ENCODE results near the gene MST1. TPM values are rescaled to one million over a fixed set of nuclear protein-coding genes. Genes with fewer than 3 reads are reported as not detected.

Gene MST1
- total and polyA plus RNA-seq, 2 of the 4 experiments (the other 2 are of a cell fraction), result 1.3 to 13.0 TPM

DNA sequence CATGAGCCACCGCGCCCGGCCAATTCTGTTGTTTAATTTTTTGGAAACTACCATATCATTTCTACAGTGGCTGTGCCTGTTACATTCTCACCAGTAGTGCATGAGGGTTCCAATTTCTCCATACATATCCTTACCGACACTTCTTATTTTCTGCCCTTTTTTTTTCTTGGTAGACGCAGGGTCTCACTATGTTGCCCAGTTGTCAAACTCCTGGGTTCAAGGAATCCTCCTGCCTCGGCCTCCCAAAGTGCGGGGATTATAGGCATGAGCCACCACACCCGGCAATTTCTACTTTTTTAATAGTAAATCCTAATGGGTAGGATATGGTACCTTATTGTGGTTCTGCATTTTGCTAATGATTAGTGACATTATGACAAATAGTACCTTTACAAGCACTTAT lies 20.6 kb upstream of the MST1 start:
- Histone ChIP-seq H3K23ac (ENCODE audit: low read depth, low read length) (no peak overlapping the region), H2BK120ac (ENCODE audit: low read depth, low read length) (no peak overlapping the region), H3K9me1 (ENCODE audit: insufficient read depth, low read length) (no peaks in the 10 kb centered on the region; the same call in 1 of the 2 replicates), H2BK5ac (ENCODE audit: low read depth, low read length, poor library complexity, severe bottlenecking) (no peak overlapping the region), H2AFZ (replicated peaks; ENCODE audit: low read length, poor library complexity) (no peak overlapping the region), H3K27me3 (ENCODE audit: control insufficient read depth, insufficient read depth, low read length) (no peaks in the 10 kb centered on the region), H4K8ac (ENCODE audit: low read depth in 2 of 2, low read length in 2 of 2) (no peak overlapping the region), H4K91ac (ENCODE audit: insufficient read depth, low read depth, low read length) (no peak overlapping the region), H3K27ac (ENCODE audit: insufficient read depth, low read length) (no peak overlapping the region), H3K79me1 (ENCODE audit: low read depth in 1 of 2, low read length in 2 of 2) (no peaks in the 10 kb centered on the region), H3K4me3 (ENCODE audit: insufficient read depth, low read depth, low read length) (no peak overlapping the region), H3K14ac (replicated peaks; ENCODE audit: low read depth, low read length) (no peak overlapping the region), H3K4me1 (ENCODE audit: control insufficient read depth, insufficient read depth, low read length) (no peaks in the 10 kb centered on the region), H2AK5ac (ENCODE audit: low read depth, low read length) (no peak overlapping the region), H2BK20ac (ENCODE audit: low read depth, low read length) (no peak overlapping the region), H3K36me3 (ENCODE audit: control insufficient read depth, insufficient read depth, low read length) (peaks cover 15% of the 10 kb centered on the region; the same call in 1 of the 2 replicates), H3K56ac (ENCODE audit: extremely low read depth, insufficient read depth, low read length) (no peak overlapping the region), H4K5ac (ENCODE audit: low read depth, low read length) (no peak overlapping the region), H2BK15ac (ENCODE audit: low read depth, low read length) (no peak overlapping the region), H3K4ac (ENCODE audit: low read depth, low read length) (no peak overlapping the region), H2AK9ac (replicated peaks; ENCODE audit: low read depth, low read length, poor library complexity) (no peak overlapping the region), H4K20me1 (ENCODE audit: insufficient read depth, low read length) (no peaks in the 10 kb centered on the region), H3K9ac (ENCODE audit: low read depth, low read length) (no peak overlapping the region), H3K9me3 (ENCODE audit: control insufficient read depth, insufficient read depth, low read length) (no peaks in the 10 kb centered on the region), H3K4me2 (ENCODE audit: low read depth, low read length) (no peak overlapping the region), H3K18ac (ENCODE audit: low read depth, low read length) (no peak overlapping the region)
- in situ Hi-C loops (cut with MboI; ENCODE audit: low sequenced_read_pairs), result no loop called here
- intact Hi-C loops (cut with micrococcal nuclease), result loop anchor here (10.0 kb wide), 1 partner anchor 385 kb away; no protein-coding TSS in a partner anchor
- ATAC-seq (ENCODE audit: low read depth) (no peak), DNase-seq (no peak)
- ChIA-PET CTCF (no interaction called here), POLR2A (ENCODE audit: unreplicated experiment) (no interaction called here)
- no peak for TF ChIP-seq MAZ (IDR thresholded peaks at IDR 0.05; ENCODE audit: borderline replicate concordance, low read depth, low read length)
- TF ChIP-seq POLR2A (IDR thresholded peaks at IDR 0.05; ENCODE audit: low read depth, low read length), result no peak
- TF ChIP-seq FOS (IDR thresholded peaks at IDR 0.05; ENCODE audit: low read depth, low read length), result no peak
- TF ChIP-seq SMC3 (IDR thresholded peaks at IDR 0.05; ENCODE audit: low read depth, low read length), result no peak
- TF ChIP-seq RFX5 (IDR thresholded peaks at IDR 0.05; ENCODE audit: low read depth, low read length), result no peak
- TF ChIP-seq, protein P1, sequence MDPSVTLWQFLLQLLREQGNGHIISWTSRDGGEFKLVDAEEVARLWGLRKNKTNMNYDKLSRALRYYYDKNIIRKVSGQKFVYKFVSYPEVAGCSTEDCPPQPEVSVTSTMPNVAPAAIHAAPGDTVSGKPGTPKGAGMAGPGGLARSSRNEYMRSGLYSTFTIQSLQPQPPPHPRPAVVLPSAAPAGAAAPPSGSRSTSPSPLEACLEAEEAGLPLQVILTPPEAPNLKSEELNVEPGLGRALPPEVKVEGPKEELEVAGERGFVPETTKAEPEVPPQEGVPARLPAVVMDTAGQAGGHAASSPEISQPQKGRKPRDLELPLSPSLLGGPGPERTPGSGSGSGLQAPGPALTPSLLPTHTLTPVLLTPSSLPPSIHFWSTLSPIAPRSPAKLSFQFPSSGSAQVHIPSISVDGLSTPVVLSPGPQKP (IDR thresholded peaks at IDR 0.05; ENCODE audit: borderline replicate concordance, low read depth, low read length), result no peak
- no peak for TF ChIP-seq RCOR1 (IDR thresholded peaks at IDR 0.05; ENCODE audit: insufficient replicate concordance, low read length)
- TF ChIP-seq MXI1 (IDR thresholded peaks at IDR 0.05; ENCODE audit: borderline replicate concordance, low read depth, low read length), result no peak
- TF ChIP-seq, protein P2, sequence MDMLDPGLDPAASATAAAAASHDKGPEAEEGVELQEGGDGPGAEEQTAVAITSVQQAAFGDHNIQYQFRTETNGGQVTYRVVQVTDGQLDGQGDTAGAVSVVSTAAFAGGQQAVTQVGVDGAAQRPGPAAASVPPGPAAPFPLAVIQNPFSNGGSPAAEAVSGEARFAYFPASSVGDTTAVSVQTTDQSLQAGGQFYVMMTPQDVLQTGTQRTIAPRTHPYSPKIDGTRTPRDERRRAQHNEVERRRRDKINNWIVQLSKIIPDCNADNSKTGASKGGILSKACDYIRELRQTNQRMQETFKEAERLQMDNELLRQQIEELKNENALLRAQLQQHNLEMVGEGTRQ (IDR thresholded peaks at IDR 0.05; ENCODE audit: low read depth, low read length), result no peak
- TF ChIP-seq CHD1 (IDR thresholded peaks at IDR 0.05; ENCODE audit: low read depth, low read length), result no peak
- TF ChIP-seq CEBPB (IDR thresholded peaks at IDR 0.05; ENCODE audit: low read depth, low read length), result no peak
- 93% methylated on average over 5 of the region's 8 CpGs; no CpG with 5 or more reads in 1 of the 2 experiments for WGBS, 2 experiments (ENCODE audit: extremely low coverage in 2 of 2, insufficient read length in 1 of 2)
- dilution Hi-C loops (cut with HindIII; ENCODE audit: low sequenced_read_pairs, unreplicated experiment), result no loop called here
- BruUV-seq (replicated peaks), result no TSS peak
